ENCODE results near the gene ROGDI. TPM values are rescaled to one million over a fixed set of nuclear protein-coding genes. Genes with fewer than 3 reads are reported as not detected.

Gene ROGDI
- total and polyA plus RNA-seq, 2 of the 13 experiments (the other 11 are each of a cell fraction or from before 2014, with no cell fraction given), result 19.2 to 42.1 TPM

DNA sequence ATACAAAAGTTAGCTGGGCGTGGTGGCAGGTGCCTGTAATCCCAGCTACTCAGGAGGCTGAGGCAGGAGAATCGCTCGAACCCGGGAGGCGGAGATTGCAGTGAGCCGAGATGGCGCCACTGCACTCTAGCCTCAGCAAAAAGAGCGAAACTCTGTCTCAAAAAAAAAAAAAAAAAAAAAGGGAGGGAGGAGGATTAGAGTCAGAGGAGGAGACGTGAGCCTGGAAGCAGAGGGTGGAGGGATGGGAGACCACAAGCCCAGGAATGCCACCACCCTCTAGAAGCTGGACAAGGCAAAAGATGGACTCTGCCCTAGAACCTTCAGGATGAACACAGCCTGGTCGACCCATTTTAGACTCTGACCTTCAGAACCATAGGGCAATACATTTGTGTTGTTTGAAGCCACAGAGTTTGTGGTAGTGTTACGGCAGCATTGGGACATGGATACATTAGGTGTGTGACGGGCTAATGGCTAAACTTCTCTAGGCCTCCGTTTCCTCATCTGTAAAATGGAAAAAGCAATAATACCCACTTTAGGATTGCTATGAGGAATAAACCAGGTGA lies 9.4 kb downstream of the ROGDI start (continued):
- no peak for TF ChIP-seq ZNF513 (CRISPR knock-in tag; conservative IDR thresholded peaks at IDR 0.05)
- TF ChIP-seq PTBP1 (IDR thresholded peaks at IDR 0.05; ENCODE audit: low read depth, low read length, poor library complexity, severe bottlenecking), result no peak
- TF ChIP-seq, protein P1, sequence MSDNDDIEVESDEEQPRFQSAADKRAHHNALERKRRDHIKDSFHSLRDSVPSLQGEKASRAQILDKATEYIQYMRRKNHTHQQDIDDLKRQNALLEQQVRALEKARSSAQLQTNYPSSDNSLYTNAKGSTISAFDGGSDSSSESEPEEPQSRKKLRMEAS (IDR thresholded peaks at IDR 0.05), result no peak
- TF ChIP-seq, protein P2, sequence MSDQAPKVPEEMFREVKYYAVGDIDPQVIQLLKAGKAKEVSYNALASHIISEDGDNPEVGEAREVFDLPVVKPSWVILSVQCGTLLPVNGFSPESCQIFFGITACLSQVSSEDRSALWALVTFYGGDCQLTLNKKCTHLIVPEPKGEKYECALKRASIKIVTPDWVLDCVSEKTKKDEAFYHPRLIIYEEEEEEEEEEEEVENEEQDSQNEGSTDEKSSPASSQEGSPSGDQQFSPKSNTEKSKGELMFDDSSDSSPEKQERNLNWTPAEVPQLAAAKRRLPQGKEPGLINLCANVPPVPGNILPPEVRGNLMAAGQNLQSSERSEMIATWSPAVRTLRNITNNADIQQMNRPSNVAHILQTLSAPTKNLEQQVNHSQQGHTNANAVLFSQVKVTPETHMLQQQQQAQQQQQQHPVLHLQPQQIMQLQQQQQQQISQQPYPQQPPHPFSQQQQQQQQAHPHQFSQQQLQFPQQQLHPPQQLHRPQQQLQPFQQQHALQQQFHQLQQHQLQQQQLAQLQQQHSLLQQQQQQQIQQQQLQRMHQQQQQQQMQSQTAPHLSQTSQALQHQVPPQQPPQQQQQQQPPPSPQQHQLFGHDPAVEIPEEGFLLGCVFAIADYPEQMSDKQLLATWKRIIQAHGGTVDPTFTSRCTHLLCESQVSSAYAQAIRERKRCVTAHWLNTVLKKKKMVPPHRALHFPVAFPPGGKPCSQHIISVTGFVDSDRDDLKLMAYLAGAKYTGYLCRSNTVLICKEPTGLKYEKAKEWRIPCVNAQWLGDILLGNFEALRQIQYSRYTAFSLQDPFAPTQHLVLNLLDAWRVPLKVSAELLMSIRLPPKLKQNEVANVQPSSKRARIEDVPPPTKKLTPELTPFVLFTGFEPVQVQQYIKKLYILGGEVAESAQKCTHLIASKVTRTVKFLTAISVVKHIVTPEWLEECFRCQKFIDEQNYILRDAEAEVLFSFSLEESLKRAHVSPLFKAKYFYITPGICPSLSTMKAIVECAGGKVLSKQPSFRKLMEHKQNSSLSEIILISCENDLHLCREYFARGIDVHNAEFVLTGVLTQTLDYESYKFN (CRISPR knock-in tag; conservative IDR thresholded peaks at IDR 0.05), result peak; percentile 30; the same call in 1 of the 2 replicates
- TF ChIP-seq NFE2L1 (CRISPR knock-in tag; IDR thresholded peaks at IDR 0.05; ENCODE audit: borderline replicate concordance), result no peak
- no peak for TF ChIP-seq RBM22 (optimal IDR thresholded peaks at IDR 0.05; ENCODE audit: low read length)
- TF ChIP-seq ZMYM3 (CRISPR knock-in tag; IDR thresholded peaks at IDR 0.05), result peak; percentile 73; the same call in 1 of the 2 replicates
- TF ChIP-seq, protein P3, sequence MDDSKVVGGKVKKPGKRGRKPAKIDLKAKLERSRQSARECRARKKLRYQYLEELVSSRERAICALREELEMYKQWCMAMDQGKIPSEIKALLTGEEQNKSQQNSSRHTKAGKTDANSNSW (CRISPR knock-in tag; IDR thresholded peaks at IDR 0.05; ENCODE audit: borderline replicate concordance), result no peak
- TF ChIP-seq SALL1 (CRISPR knock-in tag; IDR thresholded peaks at IDR 0.05), result peak; percentile 48
- TF ChIP-seq RBAK (CRISPR knock-in tag; IDR thresholded peaks at IDR 0.05), result no peak
- TF ChIP-seq, protein P4, sequence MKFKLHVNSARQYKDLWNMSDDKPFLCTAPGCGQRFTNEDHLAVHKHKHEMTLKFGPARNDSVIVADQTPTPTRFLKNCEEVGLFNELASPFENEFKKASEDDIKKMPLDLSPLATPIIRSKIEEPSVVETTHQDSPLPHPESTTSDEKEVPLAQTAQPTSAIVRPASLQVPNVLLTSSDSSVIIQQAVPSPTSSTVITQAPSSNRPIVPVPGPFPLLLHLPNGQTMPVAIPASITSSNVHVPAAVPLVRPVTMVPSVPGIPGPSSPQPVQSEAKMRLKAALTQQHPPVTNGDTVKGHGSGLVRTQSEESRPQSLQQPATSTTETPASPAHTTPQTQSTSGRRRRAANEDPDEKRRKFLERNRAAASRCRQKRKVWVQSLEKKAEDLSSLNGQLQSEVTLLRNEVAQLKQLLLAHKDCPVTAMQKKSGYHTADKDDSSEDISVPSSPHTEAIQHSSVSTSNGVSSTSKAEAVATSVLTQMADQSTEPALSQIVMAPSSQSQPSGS (CRISPR knock-in tag; IDR thresholded peaks at IDR 0.05), result no peak
- no peak for TF ChIP-seq ATF3 (CRISPR knock-in tag; IDR thresholded peaks at IDR 0.05)
- TF ChIP-seq E2F1 (CRISPR knock-in tag; IDR thresholded peaks at IDR 0.05), result no peak
- TF ChIP-seq DNMT3B (CRISPR knock-in tag; conservative IDR thresholded peaks at IDR 0.05), result no peak
- peak; percentile 31; the same call in 1 of the 2 replicates for TF ChIP-seq NCOR1 (IDR thresholded peaks at IDR 0.05; ENCODE audit: borderline replicate concordance, low read length)
- TF ChIP-seq BRD4 (CRISPR knock-in tag; IDR thresholded peaks at IDR 0.05), result no peak
- TF ChIP-seq HNF4G (IDR thresholded peaks at IDR 0.05; ENCODE audit: borderline replicate concordance, low read depth, low read length), result peak; percentile 79
- TF ChIP-seq HNF4G (CRISPR knock-in tag; IDR thresholded peaks at IDR 0.05; ENCODE audit: borderline replicate concordance, low read depth), result no peak
- no peak for TF ChIP-seq CREM (IDR thresholded peaks at IDR 0.05)
- TF ChIP-seq CREM (CRISPR knock-in tag; IDR thresholded peaks at IDR 0.05), result no peak
